GM12878 (cell line): Measurements from ENCODE around the gene THSD4. TPM values are rescaled to one million over a fixed set of nuclear protein-coding genes. Genes with fewer than 3 reads are reported as not detected.

ENCODE experiments used
- ATAC-seq: fragments of 200-7000 bp; cut with Tn5 transposase; 3 replicates; pipeline ENCODE4 v1.9.1; 2020; ENCODE audit warnings: mild to moderate bottlenecking, moderate library complexity
- BruUV-seq: library from RNA; stranded (reverse); fragments of 400-500 nt; replicated peaks from 2 replicates; lab custom pipeline; 2021; lab: Mats Ljungman, UMichigan
- CTCF ChIA-PET: fragments of 300-600 bp; sonication (Branson Sonifier 250); formaldehyde crosslinking; extraction: SDS; loops from one replicate; lab custom pipeline; 2021; ENCODE audit warnings: inconsistent platforms; lab: Yijun Ruan, JAX
- POLR2A ChIA-PET: fragments of 350-600 bp; formaldehyde crosslinking; extraction: SDS; loops from one replicate; lab custom pipeline; 2021; ENCODE audit warnings: inconsistent platforms; lab: Charles Lee
- RAD21 ChIA-PET: fragments of 300-600 bp; sonication (Branson Sonifier 250); formaldehyde crosslinking; loops from one replicate; lab custom pipeline; 2023; ENCODE audit warnings: antibody characterized with exemption; ENCODE audit not compliant: unreplicated experiment; lab: Charles Lee
- SMC1A ChIA-PET: fragments of 300-600 bp; sonication (Branson Sonifier 250); formaldehyde crosslinking; loops from one replicate; lab custom pipeline; 2023; ENCODE audit not compliant: unreplicated experiment, uncharacterized antibody; lab: Charles Lee
- DNase-seq: peaks from one replicate; pipeline ENCODE4 v3.0.0-alpha.2; 2011; ENCODE audit warnings: low read depth, low spot score
- FAIRE-seq: peaks from 3 replicates; lab custom pipeline; 2011; peaks lifted over from hg19 to GRCh38; lab: Jason Lieb, UNC
- H2AFZ ChIP-seq: 2 replicates; pipeline ENCODE4 v1.6.0; 2011; ENCODE audit warnings: low read depth, low read length, control low read depth; ENCODE audit not compliant: control insufficient read depth
- H3K27ac ChIP-seq: 2 replicates; pipeline ENCODE4 v1.5.1; 2011; ENCODE audit warnings: control low read depth; ENCODE audit not compliant: control insufficient read depth, insufficient read depth
- H3K27me3 ChIP-seq, 2 experiments: replicated peaks in 1 of 2; 2 replicates each; pipeline versions ENCODE4 v1.6.0 to v1.6.1; 2011; ENCODE audit warnings: low read length in 1 of 2; ENCODE audit not compliant: control insufficient read depth in 2 of 2, insufficient read depth in 2 of 2
- H3K36me3 ChIP-seq, 2 experiments: 2 replicates each; pipeline ENCODE4 v1.5.1; 2011; ENCODE audit warnings: low read length in 1 of 2; ENCODE audit not compliant: control insufficient read depth in 2 of 2, insufficient read depth in 2 of 2
- H3K4me1 ChIP-seq: 2 replicates; pipeline ENCODE4 v1.6.1; 2011; ENCODE audit warnings: mild to moderate bottlenecking, low read length, moderate library complexity, mixed read lengths; ENCODE audit not compliant: control insufficient read depth, insufficient read depth
- H3K4me2 ChIP-seq: 2 replicates; pipeline ENCODE4 v1.6.0; 2011; ENCODE audit warnings: control low read depth; ENCODE audit not compliant: control insufficient read depth, insufficient read depth
- H3K4me3 ChIP-seq: fragments of 200-600 bp; sonication (generic); 2 replicates; pipeline ENCODE4 v1.5.1; 2016
- H3K79me2 ChIP-seq: 2 replicates; pipeline ENCODE4 v1.6.0; 2011; ENCODE audit warnings: low read length; ENCODE audit not compliant: control insufficient read depth, insufficient read depth
- H3K9ac ChIP-seq: 2 replicates; pipeline ENCODE4 v1.8.0; 2011; ENCODE audit warnings: low read length, control low read depth, mixed read lengths; ENCODE audit not compliant: control insufficient read depth, insufficient read depth
- H3K9me3 ChIP-seq: replicated peaks from 3 replicates; pipeline ENCODE4 v1.5.1; 2011; ENCODE audit warnings: mild to moderate bottlenecking, low read length; ENCODE audit not compliant: control insufficient read depth, insufficient read depth
- H4K20me1 ChIP-seq: 2 replicates; pipeline ENCODE4 v1.6.0; 2011; ENCODE audit not compliant: control insufficient read depth, insufficient read depth
- E2F8 ChIP-seq: fragments of 450-650 bp; IDR thresholded peaks from 2 replicates; pipeline ENCODE4 v1.6.1; 2018; ENCODE audit warnings: mild to moderate bottlenecking, low read depth, moderate library complexity; ENCODE audit not compliant: partially characterized antibody
- EED ChIP-seq: sonication (generic); IDR thresholded peaks from 2 replicates; pipeline ENCODE4 v1.6.1; 2016; ENCODE audit warnings: antibody characterized with exemption, low read depth
- MLLT1 ChIP-seq: fragments of 450-650 bp; IDR thresholded peaks from 2 replicates; pipeline ENCODE4 v1.6.1; 2016; ENCODE audit warnings: mild to moderate bottlenecking
- NR2C1 ChIP-seq: fragments of 450-650 bp; IDR thresholded peaks from 2 replicates; pipeline ENCODE4 v1.6.1; 2017; ENCODE audit warnings: antibody characterized with exemption, mild to moderate bottlenecking, moderate library complexity
- PAX8 ChIP-seq: fragments of 450-650 bp; IDR thresholded peaks from 2 replicates; pipeline ENCODE4 v1.6.1; 2017; ENCODE audit warnings: mild to moderate bottlenecking, moderate library complexity
- PRDM15 ChIP-seq: fragments of 450-650 bp; formaldehyde crosslinking; IDR thresholded peaks from 2 replicates; pipeline ENCODE4 v1.4.0; 2020; ENCODE audit warnings: mild to moderate bottlenecking, moderate library complexity
- RUNX3 ChIP-seq: IDR thresholded peaks from 2 replicates; pipeline ENCODE4 v1.6.1; 2012; ENCODE audit warnings: low read length, inconsistent platforms
- ZBTB4 ChIP-seq: fragments of 450-650 bp; formaldehyde crosslinking; IDR thresholded peaks from 2 replicates; pipeline ENCODE4 v1.4.0; 2022; ENCODE audit warnings: mild to moderate bottlenecking, moderate library complexity
- WGBS: methylation state at CpG from one replicate; pipeline ENCODE4 v1.1.6; 2016; ENCODE audit warnings: low lambda C conversion rate; ENCODE audit not compliant: insufficient replicate concordance, insufficient coverage; ENCODE audit errors: missing lambda C conversion rate; 5-methylcytosine and 5-hydroxymethylcytosine counted together
- in situ Hi-C: fragments of 300-500 bp; cut with MboI; formaldehyde crosslinking; loops from 9 replicates; pipeline ENCODE4 v1.14.3; 2018; ENCODE audit warnings: mixed read lengths
- intact Hi-C: fragments of 100-400 bp; cut with micrococcal nuclease; formaldehyde crosslinking; loops from one replicate; pipeline ENCODE4 v1.14.2; 2022; ENCODE audit not compliant: unreplicated experiment
- polyA plus RNA-seq, 11 experiments: library from polyadenylated mRNA; depleted of rRNA in 4 of 11; unstranded in 6 of 11; stranded (reverse) in 5 of 11; fragments of >200 nt; fragmentation: Nextera tagmentation in 4 of 11; fragmentation: Illumina TruSeq in 1 of 11; extraction: Ambion mirVana in 4 of 11; extraction: Trizol in 1 of 11; gene quantifications; 1 replicate in 1 of 11; 2 replicates in 10 of 11; pipeline versions ENCODE4 v1.2.1 to v1.2.3, GENCODE V29; 2011 to 2016; ENCODE audit warnings: inconsistent platforms in 2 of 11, missing spikeins in 2 of 11, low read depth in 1 of 11
- total RNA-seq, 4 experiments: library from RNA; depleted of rRNA in 3 of 4; stranded (reverse); fragments of >200 nt in 3 of 4; fragmentation: Illumina TruSeq in 1 of 4; extraction: Trizol in 1 of 4; gene quantifications; 2 replicates each; pipeline versions ENCODE4 v1.2.1 to v1.2.3, GENCODE V29; 2013 to 2021

THSD4 gene
- total and polyA plus RNA-seq, 10 of the 15 experiments (the other 5 are each of a cell fraction or from before 2014, with no cell fraction given), result 0.04 to 0.13 (median 0.05) TPM; not detected in 7

- TF ChIP-seq E2F8, result no peak
- TF ChIP-seq MLLT1, result no peak
These were observed 443.8 kb downstream of the THSD4 start (continued) for GRCh38 chr15:71559098-71559497.

GRCh38 chr15:71559616-71560015 lies 444.3 kb downstream of the THSD4 start:
- Histone ChIP-seq H3K9me3 (no peaks in the 10 kb centered on the region), H3K79me2 (no peaks in the 10 kb centered on the region), H4K20me1 (no peaks in the 10 kb centered on the region), H3K4me3 (no peak overlapping the region), H3K4me1 (no peaks in the 10 kb centered on the region), H3K9ac (no peak overlapping the region), H3K27ac (no peak overlapping the region), H3K36me3 (no peaks in the 10 kb centered on the region), H3K4me2 (no peak overlapping the region)
- ATAC-seq (no peak), FAIRE-seq (no peak), DNase-seq (no peak)
- WGBS, result 33% methylated on average over 3 of the region's 3 CpGs
- POLR2A ChIA-PET, result no interaction called here
- CTCF ChIA-PET, result no interaction called here
- BruUV-seq, result no TSS peak
- intact Hi-C loops, result no loop called here
- SMC1A ChIA-PET, result no interaction called here
- TF ChIP-seq PAX8 (no peak), NR2C1 (no peak), EED (no peak), ZBTB4 (CRISPR knock-in tag) (no peak), PRDM15 (CRISPR knock-in tag) (no peak), RUNX3 (no peak)
- TF ChIP-seq, all 136 proteins: peak for 0
- no peaks in the 10 kb centered on the region for H3K27me3 ChIP-seq
- RAD21 ChIA-PET, result no interaction called here
- no peak overlapping the region for H2AFZ ChIP-seq
- in situ Hi-C loops, result no loop called here
